Measurements from ENCODE around the gene GAS7. TPM values are rescaled to one million over a fixed set of nuclear protein-coding genes. Genes with fewer than 3 reads are reported as not detected.
"Not testable (repeated sequence)": the region's sequence is repeated elsewhere in the genome, so short reads cannot be mapped to it uniquely, and the experiment has no call there.

The GAS7 gene
- total RNA-seq, 3 donors from 2014 or later, result 0.30 to 1.6 (median 0.82) TPM

GRCh38 chr17:9928601-9929333, 269.6 kb downstream of the GAS7 start:
- Mint-ChIP-seq H3K9me3 (no peaks in the 10 kb centered on the region), H3K4me1 (ENCODE audit: low read depth) (peaks cover 2% of the 10 kb centered on the region), H3K36me3 (ENCODE audit: insufficient read depth) (no peaks in the 10 kb centered on the region), H3K4me3 (no peak overlapping the region), H3K27me3 (ENCODE audit: low read depth) (no peaks in the 10 kb centered on the region)
- no peak for ATAC-seq
- DNase-seq, result no peak

GRCh38 chr17:9926150-9926804, 272.1 kb downstream of the GAS7 start:
- no peaks in the 10 kb centered on the region for H3K9me3 Mint-ChIP-seq
- H3K27me3 Mint-ChIP-seq (ENCODE audit: low read depth), result no peaks in the 10 kb centered on the region
- H3K36me3 Mint-ChIP-seq (ENCODE audit: insufficient read depth), result no peaks in the 10 kb centered on the region
- peaks cover 2% of the 10 kb centered on the region for H3K4me1 Mint-ChIP-seq (ENCODE audit: low read depth)
- DNase-seq (no peak), ATAC-seq (no peak)
- no peak overlapping the region for H3K4me3 Mint-ChIP-seq

- H3K36me3 Mint-ChIP-seq (ENCODE audit: insufficient read depth), result no peaks in the 10 kb centered on the region
- H3K4me1 Mint-ChIP-seq (ENCODE audit: low read depth), result peaks cover 2% of the 10 kb centered on the region
- ATAC-seq, result no peak
- no peaks in the 10 kb centered on the region for H3K9me3 Mint-ChIP-seq
- DNase-seq, result no peak
- no peak overlapping the region for H3K4me3 Mint-ChIP-seq
- no peaks in the 10 kb centered on the region for H3K27me3 Mint-ChIP-seq (ENCODE audit: low read depth)
Measured at GRCh38 chr17:9925457-9925856, 272.9 kb downstream of the GAS7 start.

- peaks cover 2% of the 10 kb centered on the region for H3K4me1 Mint-ChIP-seq (ENCODE audit: low read depth)
- no peak for DNase-seq
- ATAC-seq, result peak in 1 of 2 donors; percentile 62
- H3K36me3 Mint-ChIP-seq (ENCODE audit: insufficient read depth), result no peaks in the 10 kb centered on the region
- no peak overlapping the region for H3K4me3 Mint-ChIP-seq
- no peaks in the 10 kb centered on the region for H3K27me3 Mint-ChIP-seq (ENCODE audit: low read depth)
- no peaks in the 10 kb centered on the region for H3K9me3 Mint-ChIP-seq
Measured at GRCh38 chr17:9924735-9925191, 273.6 kb downstream of the GAS7 start.

- no peak for ATAC-seq
- Mint-ChIP-seq H3K9me3 (no peaks in the 10 kb centered on the region), H3K4me1 (ENCODE audit: low read depth) (peaks cover 2% of the 10 kb centered on the region), H3K4me3 (no peak overlapping the region), H3K36me3 (ENCODE audit: insufficient read depth) (no peaks in the 10 kb centered on the region), H3K27me3 (ENCODE audit: low read depth) (no peaks in the 10 kb centered on the region)
- no peak for DNase-seq
Measured at GRCh38 chr17:9922012-9922848, 276.2 kb downstream of the GAS7 start.

- DNase-seq; H3K9me3 Mint-ChIP-seq; H3K36me3 Mint-ChIP-seq (ENCODE audit: insufficient read depth); ATAC-seq; H3K27me3 Mint-ChIP-seq (ENCODE audit: low read depth); H3K4me3 Mint-ChIP-seq; H3K4me1 Mint-ChIP-seq (ENCODE audit: low read depth): not testable (repeated sequence)
Measured at GRCh38 chr17:9921216-9921615, 277.2 kb downstream of the GAS7 start.

GRCh38 chr17:9918804-9919352, 279.5 kb downstream of the GAS7 start:
- no peak overlapping the region for H3K4me3 Mint-ChIP-seq
- ATAC-seq, result no peak
- no peaks in the 10 kb centered on the region for H3K9me3 Mint-ChIP-seq

GRCh38 chr17:9918352-9918751, 280.1 kb downstream of the GAS7 start:
- Mint-ChIP-seq H3K27me3 (ENCODE audit: low read depth) (no peaks in the 10 kb centered on the region), H3K9me3 (no peaks in the 10 kb centered on the region), H3K4me3 (no peak overlapping the region), H3K36me3 (ENCODE audit: insufficient read depth) (no peaks in the 10 kb centered on the region), H3K4me1 (ENCODE audit: low read depth) (no peaks in the 10 kb centered on the region)
- no peak for DNase-seq
- ATAC-seq, result no peak

More at GRCh38 chr17:9918804-9919352, 279.5 kb downstream of the GAS7 start:
- no peak for DNase-seq
- Mint-ChIP-seq H3K27me3 (ENCODE audit: low read depth) (no peaks in the 10 kb centered on the region), H3K36me3 (ENCODE audit: insufficient read depth) (no peaks in the 10 kb centered on the region), H3K4me1 (ENCODE audit: low read depth) (no peaks in the 10 kb centered on the region)

- no peaks in the 10 kb centered on the region for H3K9me3 Mint-ChIP-seq
- DNase-seq, result no peak
- no peak for ATAC-seq
- H3K4me1 Mint-ChIP-seq (ENCODE audit: low read depth), result no peaks in the 10 kb centered on the region
- H3K4me3 Mint-ChIP-seq, result no peak overlapping the region
- no peaks in the 10 kb centered on the region for H3K36me3 Mint-ChIP-seq (ENCODE audit: insufficient read depth)
- no peaks in the 10 kb centered on the region for H3K27me3 Mint-ChIP-seq (ENCODE audit: low read depth)
Measured at GRCh38 chr17:9917801-9918200, 280.6 kb downstream of the GAS7 start.

GRCh38 chr17:9917131-9917530, 281.3 kb downstream of the GAS7 start:
- H3K4me3 Mint-ChIP-seq, result no peak overlapping the region
- no peaks in the 10 kb centered on the region for H3K36me3 Mint-ChIP-seq (ENCODE audit: insufficient read depth)
- H3K4me1 Mint-ChIP-seq (ENCODE audit: low read depth), result no peaks in the 10 kb centered on the region
- no peaks in the 10 kb centered on the region for H3K9me3 Mint-ChIP-seq
- DNase-seq (no peak), ATAC-seq (no peak)
- H3K27me3 Mint-ChIP-seq (ENCODE audit: low read depth), result no peaks in the 10 kb centered on the region

GRCh38 chr17:9916108-9916507, 282.3 kb downstream of the GAS7 start:
- Mint-ChIP-seq H3K4me1 (ENCODE audit: low read depth) (no peaks in the 10 kb centered on the region), H3K36me3 (ENCODE audit: insufficient read depth) (no peaks in the 10 kb centered on the region), H3K9me3 (no peaks in the 10 kb centered on the region), H3K27me3 (ENCODE audit: low read depth) (no peaks in the 10 kb centered on the region), H3K4me3 (no peak overlapping the region)
- no peak for ATAC-seq
- no peak for DNase-seq

GRCh38 chr17:9913476-9913875, 284.9 kb downstream of the GAS7 start:
- Mint-ChIP-seq H3K27me3 (ENCODE audit: low read depth) (no peaks in the 10 kb centered on the region), H3K4me3 (no peak overlapping the region), H3K4me1 (ENCODE audit: low read depth) (no peaks in the 10 kb centered on the region), H3K9me3 (no peaks in the 10 kb centered on the region), H3K36me3 (ENCODE audit: insufficient read depth) (no peaks in the 10 kb centered on the region)
- DNase-seq (no peak), ATAC-seq (no peak)

GRCh38 chr17:9912121-9913099, 286.0 kb downstream of the GAS7 start:
- Mint-ChIP-seq H3K36me3 (ENCODE audit: insufficient read depth) (no peaks in the 10 kb centered on the region), H3K4me3 (no peak overlapping the region), H3K9me3 (no peaks in the 10 kb centered on the region), H3K27me3 (ENCODE audit: low read depth) (no peaks in the 10 kb centered on the region), H3K4me1 (ENCODE audit: low read depth) (no peaks in the 10 kb centered on the region)
- DNase-seq (no peak), ATAC-seq (no peak)

Measured in activated T-cell treated with anti-CD3 and anti-CD28 coated beads, Interleukin-2, amount 50 U/mL, for 4 hours (primary cell).